GM21528 (cell line): ENCODE measurements around the gene EBF3.

ENCODE experiments used
- ATAC-seq: cut with Tn5 transposase; IDR thresholded peaks from one replicate; pipeline ENCODE4 v1.9.1; 2021; ENCODE audit warnings: mild to moderate bottlenecking, moderate library complexity; ENCODE audit not compliant: unreplicated experiment, low FRiP score

Gene EBF3

GRCh38 chr10:129857242-129857960 lies 106.7 kb downstream of the EBF3 start:
- ATAC-seq = no peak

GRCh38 chr10:129855836-129856563 lies 108.1 kb downstream of the EBF3 start:
- no peak for ATAC-seq

- no peak for ATAC-seq
Observed at GRCh38 chr10:129854796-129855705, 109.0 kb downstream of the EBF3 start.

GRCh38 chr10:129854158-129854557 lies 109.9 kb downstream of the EBF3 start:
- no peak for ATAC-seq

GRCh38 chr10:129853562-129853903 lies 110.5 kb downstream of the EBF3 start:
- ATAC-seq = no peak

GRCh38 chr10:129852829-129853561 lies 111.1 kb downstream of the EBF3 start:
- ATAC-seq = no peak

GRCh38 chr10:129851941-129852640 lies 112.0 kb downstream of the EBF3 start:
- no peak for ATAC-seq

- no peak for ATAC-seq
Observed at GRCh38 chr10:129850790-129851189, 113.3 kb downstream of the EBF3 start.

GRCh38 chr10:129850316-129850715 lies 113.8 kb downstream of the EBF3 start:
- no peak for ATAC-seq

GRCh38 chr10:129849853-129850252 lies 114.2 kb downstream of the EBF3 start:
- no peak for ATAC-seq

- ATAC-seq = no peak
Observed at GRCh38 chr10:129849452-129849750, 114.7 kb downstream of the EBF3 start.

- no peak for ATAC-seq
Observed at GRCh38 chr10:129848696-129849451, 115.2 kb downstream of the EBF3 start.

GRCh38 chr10:129847741-129848483 lies 116.2 kb downstream of the EBF3 start:
- ATAC-seq = no peak

- ATAC-seq = no peak
Observed at GRCh38 chr10:129846991-129847391, 117.1 kb downstream of the EBF3 start.

GRCh38 chr10:129845111-129845753 lies 118.8 kb downstream of the EBF3 start:
- no peak for ATAC-seq

- ATAC-seq = no peak
Observed at GRCh38 chr10:129844216-129844766, 119.8 kb downstream of the EBF3 start.

- ATAC-seq = no peak
Observed at GRCh38 chr10:129843702-129844101, 120.4 kb downstream of the EBF3 start.

GRCh38 chr10:129843131-129843541 lies 120.9 kb downstream of the EBF3 start:
- no peak for ATAC-seq
